HL-60 (cell line): Measurements from ENCODE around the gene ALG6.

ENCODE experiments used
- CTCF ChIP-seq: IDR thresholded peaks from one replicate; pipeline ENCODE4 v1.5.1; 2011; ENCODE audit warnings: low read length, control low read depth, inconsistent platforms; ENCODE audit not compliant: insufficient read depth
- REST ChIP-seq: IDR thresholded peaks from 2 replicates; pipeline ENCODE4 v1.6.1; 2012; ENCODE audit warnings: low read depth; ENCODE audit not compliant: insufficient replicate concordance

DNA sequence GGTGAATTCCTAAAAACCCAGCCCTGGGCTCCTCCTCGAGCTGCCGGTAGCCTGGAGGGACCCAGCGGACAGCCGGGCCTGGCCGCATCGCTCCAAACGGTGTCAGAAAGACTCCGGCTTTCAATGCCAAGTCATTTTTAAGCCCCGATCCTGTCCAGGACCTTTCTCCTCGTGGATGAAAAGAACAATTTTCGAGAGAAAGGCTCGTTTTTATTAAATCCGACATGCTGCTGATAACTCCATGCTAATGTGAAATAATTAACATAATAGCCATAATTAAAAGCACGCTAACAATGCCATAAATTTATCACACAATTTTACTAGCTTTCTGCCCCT lies 49.6 kb upstream of the ALG6 start:
- TF ChIP-seq CTCF (no peak), REST (no peak)
